ENCODE results near the gene KCNQ2.
A peak's percentile ranks its signal among the peaks of the same experiment; 100 is the strongest.

KCNQ2 gene

DNA sequence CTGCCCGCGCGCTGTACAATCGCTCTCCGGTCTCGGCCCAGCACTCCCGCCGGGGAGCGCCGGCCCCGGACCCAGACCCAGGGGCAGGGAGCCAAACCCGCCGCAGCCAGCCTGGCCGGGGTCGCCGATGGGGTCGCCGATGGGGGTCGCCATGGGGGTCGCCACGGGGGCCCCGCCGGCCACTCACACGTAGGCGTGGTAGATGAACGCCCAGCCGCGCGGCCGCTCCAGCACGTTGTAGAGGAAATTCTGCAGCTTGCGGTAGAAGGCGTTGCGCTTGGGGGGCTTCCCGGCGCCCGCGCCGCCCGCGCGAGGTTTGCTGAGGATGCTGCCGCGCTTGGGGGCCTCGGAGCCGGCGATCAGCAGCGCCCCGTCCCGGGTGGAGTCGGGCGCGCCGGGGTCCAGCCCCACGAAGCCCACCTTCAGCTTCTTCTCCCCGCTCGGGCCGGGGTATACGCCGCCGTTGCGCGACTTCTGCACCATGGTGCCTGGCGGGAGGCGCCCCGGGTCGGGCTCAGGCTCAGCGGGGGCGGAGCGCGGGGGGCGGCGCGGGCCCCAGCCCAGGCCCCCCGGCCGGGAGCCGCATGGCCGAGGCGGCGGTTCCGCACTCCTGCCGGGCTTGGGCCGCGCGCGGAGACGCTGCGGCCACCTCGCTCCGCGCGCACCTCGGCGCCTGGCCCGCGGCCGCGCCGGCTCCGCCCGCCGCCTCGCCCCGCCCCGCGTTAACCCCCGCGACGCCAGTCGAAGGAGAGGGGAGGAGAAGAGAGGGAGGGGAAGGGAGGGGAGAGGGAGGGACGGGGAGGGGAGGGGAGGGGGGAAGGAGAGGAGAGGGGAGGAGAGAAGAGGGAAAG, at the start of gene KCNQ2:
KCNQ2 (minus strand) TSS at position 675 of the 851 bp plus-strand sequence; CDS start at position 483, 192 bp downstream.
- DNase-seq (ENCODE audit: low read depth, low spot score) = no peak
- no peak within 1 kb of the TSS for H3K9ac ChIP-seq (ENCODE audit: insufficient read length)

GRCh38 chr20:63521602-63522001, 49.1 kb upstream of the KCNQ2 start:
- Histone ChIP-seq H3K9ac (ENCODE audit: insufficient read length) (peak overlapping the region; percentile 81), H3K36me3 (ENCODE audit: insufficient read depth, low read length) (peaks cover 13% of the 10 kb centered on the region; the same call in 1 of the 2 replicates), H3K9me3 (ENCODE audit: low read depth, low read length) (no peaks in the 10 kb centered on the region; the same call in 1 of the 2 replicates), H3K4me3 (peak overlapping the region; percentile 92), H3K27ac (no peak overlapping the region)
- TF ChIP-seq EZH2 (IDR thresholded peaks at IDR 0.05) (no peak), POLR2AphosphoS5 (IDR thresholded peaks at IDR 0.05; ENCODE audit: borderline replicate concordance, low read depth, low read length) (no peak), FOXP2 (optimal IDR thresholded peaks at IDR 0.05; ENCODE audit: control extremely low read depth, extremely low read length, insufficient read depth) (no peak)
- no peak for DNase-seq (ENCODE audit: low read depth, low spot score)

More for the DNA sequence above, at the start of gene KCNQ2:
- Histone ChIP-seq H3K36me3 (ENCODE audit: insufficient read depth, low read length) (no peaks in the 10 kb centered on the region), H3K27ac (no peak within 1 kb of the TSS), H3K9me3 (ENCODE audit: low read depth, low read length) (no peaks in the 10 kb centered on the region), H3K4me3 (no peak within 1 kb of the TSS)
- TF ChIP-seq FOXP2 (optimal IDR thresholded peaks at IDR 0.05; ENCODE audit: control extremely low read depth, extremely low read length, insufficient read depth) (no peak), EZH2 (IDR thresholded peaks at IDR 0.05) (no peak), POLR2AphosphoS5 (IDR thresholded peaks at IDR 0.05; ENCODE audit: borderline replicate concordance, low read depth, low read length) (no peak)

GRCh38 chr20:63520934-63521601, 48.6 kb upstream of the KCNQ2 start:
- peak overlapping the region; percentile 92 for H3K4me3 ChIP-seq
- no peak for DNase-seq (ENCODE audit: low read depth, low spot score)
- peaks cover 13% of the 10 kb centered on the region; the same call in 1 of the 2 replicates for H3K36me3 ChIP-seq (ENCODE audit: insufficient read depth, low read length)
- H3K9ac ChIP-seq (ENCODE audit: insufficient read length) = peak overlapping the region; percentile 81
- H3K9me3 ChIP-seq (ENCODE audit: low read depth, low read length) = no peaks in the 10 kb centered on the region; the same call in 1 of the 2 replicates
- TF ChIP-seq POLR2AphosphoS5 (IDR thresholded peaks at IDR 0.05; ENCODE audit: borderline replicate concordance, low read depth, low read length) = no peak
- no peak for TF ChIP-seq EZH2 (IDR thresholded peaks at IDR 0.05)
- no peak for TF ChIP-seq FOXP2 (optimal IDR thresholded peaks at IDR 0.05; ENCODE audit: control extremely low read depth, extremely low read length, insufficient read depth)
- H3K27ac ChIP-seq = no peak overlapping the region; the same call in 1 of the 2 replicates

- Histone ChIP-seq H3K36me3 (ENCODE audit: insufficient read depth, low read length) (peaks cover 13% of the 10 kb centered on the region; the same call in 1 of the 2 replicates), H3K27ac (no peak within 1 kb of the TSS; the same call in 1 of the 2 replicates), H3K9me3 (ENCODE audit: low read depth, low read length) (no peaks in the 10 kb centered on the region; the same call in 1 of the 2 replicates), H3K9ac (ENCODE audit: insufficient read length) (peak within 1 kb of the TSS; percentile 81), H3K4me3 (peak within 1 kb of the TSS; percentile 92)
- DNase-seq (ENCODE audit: low read depth, low spot score) = no peak
- TF ChIP-seq FOXP2 (optimal IDR thresholded peaks at IDR 0.05; ENCODE audit: control extremely low read depth, extremely low read length, insufficient read depth) (no peak), POLR2AphosphoS5 (IDR thresholded peaks at IDR 0.05; ENCODE audit: borderline replicate concordance, low read depth, low read length) (peak; percentile 78), EZH2 (IDR thresholded peaks at IDR 0.05) (no peak)
Measured at GRCh38 chr20:63520504-63520933, 48.1 kb upstream of the KCNQ2 start, which contains the start of gene PPDPF. PPDPF (plus strand) TSS chr20:63520765; CDS start chr20:63521309, 544 bp downstream.

DNA sequence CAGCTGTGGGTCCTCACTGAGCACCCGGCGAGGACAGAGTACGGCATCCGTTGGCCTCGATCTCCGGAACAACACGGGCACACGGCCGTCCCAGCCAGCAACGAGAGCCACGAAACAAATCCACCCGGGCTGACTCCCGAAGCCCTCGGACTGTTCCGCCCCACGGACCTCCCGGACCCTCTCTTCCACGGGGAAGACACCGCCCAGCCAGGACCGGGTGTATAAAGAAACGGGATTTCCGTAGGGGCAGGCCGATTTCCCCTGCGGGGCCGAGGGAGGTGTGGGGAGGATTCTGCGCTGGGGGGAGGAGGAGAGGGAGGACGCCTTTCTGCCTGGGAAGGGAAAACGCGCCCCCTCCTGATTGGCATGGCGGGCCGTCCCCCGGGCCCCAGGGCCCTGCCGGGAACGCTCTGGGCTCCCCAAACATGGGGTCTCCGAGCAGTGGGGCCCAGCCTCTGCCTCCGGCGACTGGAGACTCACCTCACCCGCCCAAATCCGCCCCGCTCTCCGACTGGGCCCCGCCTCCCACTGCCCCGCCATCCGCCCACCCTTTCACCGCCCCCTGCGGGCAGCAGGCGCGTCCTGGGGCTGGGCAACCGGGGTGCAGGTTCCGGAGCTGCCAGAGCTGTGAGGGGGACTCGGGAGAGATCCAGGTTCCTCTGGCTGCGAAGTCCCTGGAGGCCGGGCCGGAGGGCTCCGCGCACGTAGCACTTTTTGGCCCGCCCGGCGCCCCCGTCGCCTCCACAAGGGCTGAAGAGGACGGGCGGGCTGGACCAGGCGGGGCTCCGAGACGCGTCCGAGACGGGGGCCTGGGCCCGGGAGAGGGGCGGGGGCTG, 47.4 kb upstream of the KCNQ2 start:
- Histone ChIP-seq H3K27ac (no peak overlapping the region), H3K4me3 (peak overlapping the region; percentile 92)

GRCh38 chr20:63518946-63519667, 46.7 kb upstream of the KCNQ2 start:
- TF ChIP-seq FOXP2 (optimal IDR thresholded peaks at IDR 0.05; ENCODE audit: control extremely low read depth, extremely low read length, insufficient read depth) (no peak), POLR2AphosphoS5 (IDR thresholded peaks at IDR 0.05; ENCODE audit: borderline replicate concordance, low read depth, low read length) (no peak), EZH2 (IDR thresholded peaks at IDR 0.05) (no peak)
- no peak overlapping the region for H3K9ac ChIP-seq (ENCODE audit: insufficient read length)
- H3K4me3 ChIP-seq = peak overlapping the region; percentile 92
- peaks cover 13% of the 10 kb centered on the region; the same call in 1 of the 2 replicates for H3K36me3 ChIP-seq (ENCODE audit: insufficient read depth, low read length)
- DNase-seq (ENCODE audit: low read depth, low spot score) = no peak
- H3K27ac ChIP-seq = no peak overlapping the region
- H3K9me3 ChIP-seq (ENCODE audit: low read depth, low read length) = no peaks in the 10 kb centered on the region; the same call in 1 of the 2 replicates

More for the DNA sequence above, 47.4 kb upstream of the KCNQ2 start:
- Histone ChIP-seq H3K9me3 (ENCODE audit: low read depth, low read length) (no peaks in the 10 kb centered on the region; the same call in 1 of the 2 replicates), H3K36me3 (ENCODE audit: insufficient read depth, low read length) (peaks cover 13% of the 10 kb centered on the region; the same call in 1 of the 2 replicates), H3K9ac (ENCODE audit: insufficient read length) (peak overlapping the region; percentile 45)
- no peak for TF ChIP-seq FOXP2 (optimal IDR thresholded peaks at IDR 0.05; ENCODE audit: control extremely low read depth, extremely low read length, insufficient read depth)
- TF ChIP-seq POLR2AphosphoS5 (IDR thresholded peaks at IDR 0.05; ENCODE audit: borderline replicate concordance, low read depth, low read length) = no peak
- TF ChIP-seq EZH2 (IDR thresholded peaks at IDR 0.05) = no peak
- no peak for DNase-seq (ENCODE audit: low read depth, low spot score)

DNA sequence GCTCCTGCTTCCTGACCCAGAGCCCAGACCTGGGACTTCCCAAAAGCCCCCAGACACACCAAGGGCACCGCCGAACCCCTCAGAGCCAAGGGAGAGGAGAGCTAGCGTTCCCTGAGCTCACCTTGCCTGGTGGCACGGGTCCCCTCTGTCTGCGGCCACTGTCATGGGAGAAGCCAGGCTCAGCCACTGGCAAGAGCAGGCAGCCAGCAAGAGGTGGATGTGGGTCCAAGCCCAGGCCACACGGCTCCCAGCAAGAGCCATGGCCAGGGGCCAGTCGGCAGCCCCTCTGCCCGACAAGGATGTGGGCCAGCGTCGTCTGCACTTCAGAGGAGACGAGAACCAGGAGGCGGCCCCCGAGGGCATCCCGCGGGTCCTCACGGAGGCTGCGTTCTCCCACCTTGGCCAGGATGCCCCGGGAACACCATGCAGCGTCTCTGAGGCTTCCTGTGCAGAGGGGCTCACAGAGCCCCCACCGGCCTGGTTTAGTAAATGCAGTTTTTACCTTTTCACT, 46.0 kb upstream of the KCNQ2 start:
- peaks cover 13% of the 10 kb centered on the region; the same call in 1 of the 2 replicates for H3K36me3 ChIP-seq (ENCODE audit: insufficient read depth, low read length)
- no peaks in the 10 kb centered on the region; the same call in 1 of the 2 replicates for H3K9me3 ChIP-seq (ENCODE audit: low read depth, low read length)
- no peak overlapping the region for H3K9ac ChIP-seq (ENCODE audit: insufficient read length)
- no peak for DNase-seq (ENCODE audit: low read depth, low spot score)
- H3K27ac ChIP-seq = no peak overlapping the region
- TF ChIP-seq FOXP2 (optimal IDR thresholded peaks at IDR 0.05; ENCODE audit: control extremely low read depth, extremely low read length, insufficient read depth) (no peak), EZH2 (IDR thresholded peaks at IDR 0.05) (no peak), POLR2AphosphoS5 (IDR thresholded peaks at IDR 0.05; ENCODE audit: borderline replicate concordance, low read depth, low read length) (no peak)
- no peak overlapping the region for H3K4me3 ChIP-seq
